IMR-90 (cell line): Measurements from ENCODE around the gene OXA1L. TPM values are rescaled to one million over a fixed set of nuclear protein-coding genes. Genes with fewer than 3 reads are reported as not detected.

Experiments
- ATAC-seq: fragments of 200-7000 bp; cut with Tn5 transposase; 2 replicates; pipeline ENCODE4 v1.9.1; 2020; ENCODE audit warnings: low read depth, mild to moderate bottlenecking, moderate library complexity
- BruUV-seq: library from RNA; stranded (reverse); fragments of 400-500 nt; replicated peaks from 2 replicates; lab custom pipeline; 2021; lab: Mats Ljungman, UMichigan
- CTCF ChIA-PET: fragments of 300-600 bp; formaldehyde crosslinking; extraction: SDS; loops from one replicate; lab custom pipeline; 2021; ENCODE audit warnings: antibody characterized with exemption; lab: Yijun Ruan, JAX
- POLR2A ChIA-PET: fragments of 300-600 bp; sonication (Branson Sonifier 250); formaldehyde crosslinking; loops from one replicate; lab custom pipeline; 2022; ENCODE audit warnings: antibody characterized with exemption; ENCODE audit not compliant: unreplicated experiment; lab: Charles Lee
- DNase-seq: peaks from one replicate; pipeline ENCODE4 v3.0.0; 2013
- H2AFZ ChIP-seq: replicated peaks from 2 replicates; pipeline ENCODE3; 2013; ENCODE audit warnings: low read length, mild to moderate bottlenecking; ENCODE audit not compliant: poor library complexity
- H2AK5ac ChIP-seq: 2 replicates; pipeline ENCODE4 v1.6.1; 2013; ENCODE audit warnings: low read depth, low read length, inconsistent platforms
- H2AK9ac ChIP-seq: replicated peaks from 2 replicates; pipeline ENCODE3; 2013; ENCODE audit warnings: mild to moderate bottlenecking, low read depth, low read length, moderate library complexity; ENCODE audit not compliant: poor library complexity
- H2BK120ac ChIP-seq: 2 replicates; pipeline ENCODE4 v1.6.1; 2013; ENCODE audit warnings: low read depth, low read length, inconsistent platforms
- H2BK15ac ChIP-seq: 3 replicates; pipeline ENCODE4 v1.6.1; 2013; ENCODE audit warnings: low read depth, low read length, inconsistent platforms
- H2BK20ac ChIP-seq: 2 replicates; pipeline ENCODE4 v1.6.1; 2013; ENCODE audit warnings: low read depth, mild to moderate bottlenecking, inconsistent platforms, low read length, moderate library complexity
- H2BK5ac ChIP-seq: 2 replicates; pipeline ENCODE4 v1.6.1; 2013; ENCODE audit warnings: mild to moderate bottlenecking, low read depth, low read length, inconsistent platforms; ENCODE audit not compliant: poor library complexity, severe bottlenecking
- H3K14ac ChIP-seq: replicated peaks from 2 replicates; pipeline ENCODE4 v1.6.1; 2013; ENCODE audit warnings: low read depth, low read length, inconsistent platforms
- H3K18ac ChIP-seq: 2 replicates; pipeline ENCODE4 v1.6.1; 2013; ENCODE audit warnings: low read depth, low read length, control low read depth
- H3K23ac ChIP-seq: 2 replicates; pipeline ENCODE4 v1.6.1; 2013; ENCODE audit warnings: low read depth, low read length, inconsistent platforms
- H3K27ac ChIP-seq: 2 replicates; pipeline ENCODE4 v1.5.1; 2013; ENCODE audit warnings: mild to moderate bottlenecking, control low read depth, low read length; ENCODE audit not compliant: insufficient read depth
- H3K27me3 ChIP-seq: 2 replicates; pipeline ENCODE4 v1.6.1; 2013; ENCODE audit warnings: low read length; ENCODE audit not compliant: control insufficient read depth, insufficient read depth
- H3K36me3 ChIP-seq: 2 replicates; pipeline ENCODE4 v1.6.1; 2013; ENCODE audit warnings: low read length, mixed read lengths; ENCODE audit not compliant: control insufficient read depth, insufficient read depth
- H3K4ac ChIP-seq: 2 replicates; pipeline ENCODE4 v1.6.1; 2013; ENCODE audit warnings: low read depth, low read length, inconsistent platforms
- H3K4me1 ChIP-seq: 2 replicates; pipeline ENCODE4 v1.6.1; 2013; ENCODE audit warnings: low read length, mixed read lengths; ENCODE audit not compliant: control insufficient read depth, insufficient read depth
- H3K4me2 ChIP-seq: 2 replicates; pipeline ENCODE4 v1.6.1; 2013; ENCODE audit warnings: low read depth, mild to moderate bottlenecking, control low read depth, low read length, moderate library complexity
- H3K4me3 ChIP-seq: 2 replicates; pipeline ENCODE4 v1.5.1; 2013; ENCODE audit warnings: low read depth, mild to moderate bottlenecking, control low read depth, low read length, moderate library complexity; ENCODE audit not compliant: insufficient read depth
- H3K56ac ChIP-seq: 2 replicates; pipeline ENCODE4 v1.6.1; 2013; ENCODE audit warnings: low read length, inconsistent platforms; ENCODE audit not compliant: insufficient read depth; ENCODE audit errors: extremely low read depth
- H3K79me1 ChIP-seq, 2 experiments: 2 replicates each; pipeline ENCODE4 v1.6.1; 2013; ENCODE audit warnings: low read length in 2 of 2, inconsistent platforms in 1 of 2, low read depth in 1 of 2
- H3K9ac ChIP-seq: 2 replicates; pipeline ENCODE4 v1.6.1; 2013; ENCODE audit warnings: low read depth, low read length, control low read depth
- H3K9me1 ChIP-seq: 2 replicates; pipeline ENCODE4 v1.6.1; 2013; ENCODE audit warnings: low read length, inconsistent platforms; ENCODE audit not compliant: insufficient read depth
- H3K9me3 ChIP-seq: 2 replicates; pipeline ENCODE4 v1.6.1; 2013; ENCODE audit warnings: low read length; ENCODE audit not compliant: control insufficient read depth, insufficient read depth
- H4K20me1 ChIP-seq: 2 replicates; pipeline ENCODE4 v1.6.1; 2013; ENCODE audit warnings: low read length, inconsistent platforms; ENCODE audit not compliant: insufficient read depth
- H4K5ac ChIP-seq: 2 replicates; pipeline ENCODE4 v1.6.1; 2013; ENCODE audit warnings: mild to moderate bottlenecking, low read depth, low read length, control low read depth
- H4K8ac ChIP-seq, 2 experiments: 2 replicates each; pipeline ENCODE4 v1.6.1; 2013; ENCODE audit warnings: low read depth in 2 of 2, low read length in 2 of 2, control low read depth in 1 of 2, inconsistent platforms in 1 of 2
- H4K91ac ChIP-seq: 2 replicates; pipeline ENCODE4 v1.6.1; 2013; ENCODE audit warnings: low read depth, low read length, inconsistent platforms; ENCODE audit not compliant: insufficient read depth
- BHLHE40 ChIP-seq: fragments of 150-350 bp; IDR thresholded peaks from 2 replicates; pipeline ENCODE4 v1.6.1; 2016; ENCODE audit warnings: mild to moderate bottlenecking, low read depth, low read length
- CEBPB ChIP-seq: IDR thresholded peaks from 2 replicates; pipeline ENCODE4 v1.6.1; 2012; ENCODE audit warnings: low read depth, low read length, improper control_type of control experiment
- FOS ChIP-seq: fragments of 150-350 bp; IDR thresholded peaks from 2 replicates; pipeline ENCODE4 v1.6.1; 2016; ENCODE audit warnings: low read depth, low read length
- MAFK ChIP-seq: IDR thresholded peaks from 2 replicates; pipeline ENCODE4 v1.6.1; 2012; ENCODE audit warnings: low read depth, low read length, improper control_type of control experiment
- MAZ ChIP-seq: IDR thresholded peaks from 2 replicates; pipeline ENCODE4 v1.6.1; 2012; ENCODE audit warnings: low read depth, mild to moderate bottlenecking, low read length, improper control_type of control experiment, moderate library complexity, borderline replicate concordance
- MXI1 ChIP-seq: IDR thresholded peaks from 2 replicates; pipeline ENCODE4 v1.6.1; 2012; ENCODE audit warnings: low read depth, mild to moderate bottlenecking, low read length, moderate library complexity, borderline replicate concordance
- NFE2L2 ChIP-seq: fragments of 150-350 bp; IDR thresholded peaks from 2 replicates; pipeline ENCODE4 v1.6.1; 2016; ENCODE audit warnings: low read depth, mild to moderate bottlenecking, low read length
- POLR2A ChIP-seq: IDR thresholded peaks from 2 replicates; pipeline ENCODE4 v1.6.1; 2012; ENCODE audit warnings: mild to moderate bottlenecking, low read depth, low read length
- RAD21 ChIP-seq: IDR thresholded peaks from 2 replicates; pipeline ENCODE4 v1.6.1; 2012; ENCODE audit warnings: low read length, improper control_type of control experiment
- RCOR1 ChIP-seq: IDR thresholded peaks from 2 replicates; pipeline ENCODE4 v1.6.1; 2012; ENCODE audit warnings: mild to moderate bottlenecking, low read length, improper control_type of control experiment; ENCODE audit not compliant: insufficient replicate concordance
- RFX5 ChIP-seq: IDR thresholded peaks from 2 replicates; pipeline ENCODE4 v1.8.0; 2012; ENCODE audit warnings: low read depth, mild to moderate bottlenecking, low read length, moderate library complexity
- USF2 ChIP-seq: fragments of 150-350 bp; IDR thresholded peaks from 2 replicates; pipeline ENCODE4 v1.6.1; 2017; ENCODE audit warnings: mild to moderate bottlenecking, antibody characterized with exemption, low read length, low read depth
- WGBS, 2 experiments: methylation state at CpG; one replicate each; pipeline versions ENCODE4 v1.1.5 to v1.1.7; 2013; ENCODE audit warnings: missing lambda C conversion rate in 2 of 2; ENCODE audit not compliant: insufficient read length in 1 of 2; ENCODE audit errors: extremely low coverage in 2 of 2; 5-methylcytosine and 5-hydroxymethylcytosine counted together
- dilution Hi-C: fragments of 300-500 bp; cut with HindIII; formaldehyde crosslinking; loops from one replicate; pipeline ENCODE4 v1.14.3; 2018; ENCODE audit warnings: low sequenced_read_pairs; ENCODE audit not compliant: unreplicated experiment
- in situ Hi-C: fragments of 300-500 bp; cut with MboI; formaldehyde crosslinking; loops from 3 replicates; pipeline ENCODE4 v1.14.3; 2019; ENCODE audit warnings: low sequenced_read_pairs, inconsistent platforms, mixed read lengths
- intact Hi-C: fragments of 100-400 bp; cut with micrococcal nuclease; formaldehyde crosslinking; loops from 2 replicates; pipeline ENCODE4 v1.10.0; 2022
- polyA plus RNA-seq, 3 experiments: library from polyadenylated mRNA; depleted of rRNA; stranded (reverse); fragments of >200 nt; gene quantifications; 2 replicates each; pipeline ENCODE4 v1.2.3, GENCODE V29; 2012; ENCODE audit warnings: low replicate concordance in 1 of 3
- total RNA-seq: library from RNA; depleted of rRNA; stranded (reverse); fragments of >200 nt; gene quantifications from 2 replicates; pipeline ENCODE4 v1.2.3, GENCODE V29; 2012
- TF ChIP-seq, protein P1 (sequence below): fragments of 150-350 bp; IDR thresholded peaks from 2 replicates; pipeline ENCODE4 v1.6.1; 2016; ENCODE audit warnings: low read depth, mild to moderate bottlenecking, low read length, moderate library complexity, borderline replicate concordance

OXA1L gene
- total and polyA plus RNA-seq, 2 of the 4 experiments (the other 2 are of a cell fraction) = 47.3 to 113 TPM

DNA sequence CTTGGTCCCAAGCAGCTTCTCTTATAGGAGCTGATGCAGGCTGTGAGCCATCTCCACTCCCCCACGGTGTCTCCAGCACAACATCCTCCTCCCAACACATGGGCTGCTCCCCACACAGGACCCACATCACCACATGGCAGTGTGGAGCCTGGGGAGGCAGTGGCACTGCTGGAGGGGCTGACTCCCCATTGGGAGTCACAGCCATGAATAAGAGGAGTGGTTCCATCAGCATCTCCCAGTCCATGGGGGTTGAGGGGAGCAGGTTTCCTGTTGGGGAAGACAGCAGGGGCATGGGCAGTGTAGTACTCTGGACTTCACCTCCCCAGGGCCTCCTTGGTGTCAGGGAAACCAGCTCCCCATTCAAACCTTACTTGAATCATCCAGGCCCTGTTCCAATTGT, 40.5 kb upstream of the OXA1L start:
- WGBS, 2 experiments = no CpG with 5 or more reads among the region's 1 CpG
- no TSS peak for BruUV-seq
- no peak overlapping the region for H3K56ac ChIP-seq

More for the DNA sequence above, 40.5 kb upstream of the OXA1L start:
- H4K20me1 ChIP-seq = no peaks in the 10 kb centered on the region
- no peak overlapping the region for H3K4me2 ChIP-seq
- H2AK9ac ChIP-seq = no peak overlapping the region
- H2AK5ac ChIP-seq = no peak overlapping the region
- H3K14ac ChIP-seq = no peak overlapping the region
- DNase-seq = no peak
- no peak overlapping the region for H4K91ac ChIP-seq
- H3K4me3 ChIP-seq = no peak overlapping the region
- no peak overlapping the region for H4K5ac ChIP-seq
- no peak overlapping the region for H3K23ac ChIP-seq
- H3K18ac ChIP-seq = no peak overlapping the region
- no peak overlapping the region for H2BK20ac ChIP-seq
- H3K4me1 ChIP-seq = no peaks in the 10 kb centered on the region
- in situ Hi-C loops = no loop called here
- no peak overlapping the region for H2BK15ac ChIP-seq
- no peak overlapping the region for H2AFZ ChIP-seq
- no peaks in the 10 kb centered on the region for H3K9me1 ChIP-seq
- ChIA-PET CTCF (no interaction called here), POLR2A (no interaction called here)
- H2BK5ac ChIP-seq = no peak overlapping the region
- H4K8ac ChIP-seq = no peak overlapping the region
- no peak overlapping the region for H2BK120ac ChIP-seq
- peaks cover 17% of the 10 kb centered on the region for H3K27me3 ChIP-seq
- no peak overlapping the region for H3K9ac ChIP-seq
- no peak overlapping the region for H3K4ac ChIP-seq
- no peaks in the 10 kb centered on the region for H3K79me1 ChIP-seq
- H3K9me3 ChIP-seq = no peaks in the 10 kb centered on the region
- ATAC-seq = no peak
- intact Hi-C loops = no loop called here
- no peak overlapping the region for H3K27ac ChIP-seq
- no peaks in the 10 kb centered on the region for H3K36me3 ChIP-seq
- TF ChIP-seq MAZ = no peak
- no peak for TF ChIP-seq CEBPB
- no peak for TF ChIP-seq MAFK
- TF ChIP-seq RFX5 = no peak
- no peak for TF ChIP-seq RCOR1
- no peak for TF ChIP-seq FOS
- no peak for TF ChIP-seq BHLHE40
- TF ChIP-seq RAD21 = no peak
- TF ChIP-seq MXI1 = no peak
- no peak for TF ChIP-seq POLR2A
- no peak for TF ChIP-seq NFE2L2
- TF ChIP-seq, protein P1, sequence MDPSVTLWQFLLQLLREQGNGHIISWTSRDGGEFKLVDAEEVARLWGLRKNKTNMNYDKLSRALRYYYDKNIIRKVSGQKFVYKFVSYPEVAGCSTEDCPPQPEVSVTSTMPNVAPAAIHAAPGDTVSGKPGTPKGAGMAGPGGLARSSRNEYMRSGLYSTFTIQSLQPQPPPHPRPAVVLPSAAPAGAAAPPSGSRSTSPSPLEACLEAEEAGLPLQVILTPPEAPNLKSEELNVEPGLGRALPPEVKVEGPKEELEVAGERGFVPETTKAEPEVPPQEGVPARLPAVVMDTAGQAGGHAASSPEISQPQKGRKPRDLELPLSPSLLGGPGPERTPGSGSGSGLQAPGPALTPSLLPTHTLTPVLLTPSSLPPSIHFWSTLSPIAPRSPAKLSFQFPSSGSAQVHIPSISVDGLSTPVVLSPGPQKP = no peak
- TF ChIP-seq USF2 = no peak
- dilution Hi-C loops = no loop called here
